Ovary (tissue), 3 donors: Measurements from ENCODE around the gene BCAS1.
"Not testable (repeated sequence)": the region's sequence is repeated elsewhere in the genome, so short reads cannot be mapped to it uniquely, and the experiment has no call there.

Experiments
- CTCF ChIP-seq, 3 donors: fragments of 450-650 bp in 2 of 3; fragments of 200-600 bp in 1 of 3; IDR thresholded peaks; one replicate each; pipeline versions ENCODE4 v1.5.1 to v1.8.0; 2016 to 2022; ENCODE audit warnings: antibody characterized with exemption in 3 of 3, mild to moderate bottlenecking in 1 of 3
- EP300 ChIP-seq: sonication (generic); formaldehyde crosslinking; IDR thresholded peaks from one replicate; pipeline ENCODE4 v1.6.1; 2017; ENCODE audit warnings: antibody characterized with exemption
- POLR2A ChIP-seq: fragments of 450-650 bp; IDR thresholded peaks from one replicate; pipeline ENCODE4 v1.6.1; 2017; ENCODE audit warnings: antibody characterized with exemption, mild to moderate bottlenecking, moderate library complexity
- donor health status: DM: no; HTN: no; CAD: no.

DNA sequence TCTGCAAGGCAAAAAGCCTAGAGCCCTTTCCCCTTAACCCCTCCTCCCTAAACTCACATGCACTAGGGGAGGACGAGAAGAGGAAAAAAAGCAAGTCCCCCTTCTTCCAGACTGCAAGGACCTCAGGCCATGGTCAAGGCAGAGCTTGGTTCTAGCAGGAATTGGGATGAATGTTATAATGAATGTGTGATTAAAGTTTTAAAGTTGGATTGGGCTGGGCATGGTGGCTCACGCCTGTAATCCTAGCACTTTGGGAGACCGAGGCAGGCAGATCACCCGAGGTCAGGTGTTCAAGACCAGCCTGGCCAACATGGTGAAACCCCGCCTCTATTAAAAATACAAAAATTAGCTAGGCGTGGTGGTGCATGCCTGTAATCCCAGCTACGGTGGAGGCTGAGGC lies 64.2 kb downstream of the BCAS1 start:
- TF ChIP-seq CTCF (IDR thresholded peaks at IDR 0.05); POLR2A; EP300: not testable (repeated sequence)
